ENCODE data around the gene SEPTIN8. TPM values are rescaled to one million over a fixed set of nuclear protein-coding genes. Genes with fewer than 3 reads are reported as not detected.

The SEPTIN8 gene
- total and polyA plus RNA-seq, 10 donors = 6.1 to 29.8 (median 17.9) TPM

DNA sequence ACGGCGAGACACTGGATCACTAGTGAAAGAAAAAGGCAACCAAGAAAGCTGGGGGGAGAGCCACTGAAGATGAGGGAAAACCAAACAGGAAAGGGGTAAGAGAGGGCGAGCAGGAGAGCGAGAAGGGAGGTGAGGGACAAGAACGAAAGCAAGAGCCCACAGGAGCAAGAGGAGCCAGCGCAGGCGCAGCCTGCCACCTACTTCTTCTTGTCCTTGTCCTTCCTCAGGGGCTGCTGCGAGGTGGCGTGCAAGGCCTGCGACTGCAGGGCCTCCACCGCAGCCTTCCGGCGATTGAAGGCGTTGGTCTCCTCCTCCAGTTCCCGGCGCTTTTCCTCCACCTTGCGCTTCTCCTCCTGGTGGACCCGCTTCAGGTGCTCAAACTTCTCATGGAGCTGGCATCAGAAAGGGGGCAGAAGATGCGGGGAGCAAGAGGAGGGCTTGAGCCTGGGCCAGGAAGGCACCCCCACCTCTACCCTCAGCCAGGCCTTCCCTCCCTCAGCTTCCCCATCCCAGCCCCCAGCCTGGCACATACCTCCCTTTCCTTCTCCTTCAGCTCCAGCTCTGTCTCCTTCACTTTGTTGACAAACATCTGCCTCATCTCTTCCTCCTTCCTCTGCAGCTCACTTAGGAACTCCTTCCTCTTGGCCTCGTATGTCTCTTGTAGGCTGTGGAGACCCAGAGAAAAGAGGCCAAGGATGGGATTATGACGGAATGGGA, 16.3 kb downstream of the SEPTIN8 start:
- Histone ChIP-seq H3K36me3 (peaks cover 0 to 86% (median 23%) of the 10 kb centered on the region in 6 donors), H3K4me1 (no peaks in the 10 kb centered on the region), H3K27ac (no peak overlapping the region), H3K27me3 (replicated peaks in 1 of 7) (no peaks in the 10 kb centered on the region), H3K4me3 (no peak overlapping the region), H3K9me3 (no peaks in the 10 kb centered on the region)
- no peak for DNase-seq
- WGBS, 5 donors = 90 to 96% (median 93%) methylated on average over 20 to 21 of the region's 21 CpGs
- intact Hi-C loops (cut with DNase I; ENCODE audit: low total_unique reads) = no loop called here
- TF ChIP-seq POLR2A (IDR thresholded peaks at IDR 0.05) (no peak), POLR2AphosphoS5 (IDR thresholded peaks at IDR 0.05) (no peak)
- TF ChIP-seq, protein P1, sequence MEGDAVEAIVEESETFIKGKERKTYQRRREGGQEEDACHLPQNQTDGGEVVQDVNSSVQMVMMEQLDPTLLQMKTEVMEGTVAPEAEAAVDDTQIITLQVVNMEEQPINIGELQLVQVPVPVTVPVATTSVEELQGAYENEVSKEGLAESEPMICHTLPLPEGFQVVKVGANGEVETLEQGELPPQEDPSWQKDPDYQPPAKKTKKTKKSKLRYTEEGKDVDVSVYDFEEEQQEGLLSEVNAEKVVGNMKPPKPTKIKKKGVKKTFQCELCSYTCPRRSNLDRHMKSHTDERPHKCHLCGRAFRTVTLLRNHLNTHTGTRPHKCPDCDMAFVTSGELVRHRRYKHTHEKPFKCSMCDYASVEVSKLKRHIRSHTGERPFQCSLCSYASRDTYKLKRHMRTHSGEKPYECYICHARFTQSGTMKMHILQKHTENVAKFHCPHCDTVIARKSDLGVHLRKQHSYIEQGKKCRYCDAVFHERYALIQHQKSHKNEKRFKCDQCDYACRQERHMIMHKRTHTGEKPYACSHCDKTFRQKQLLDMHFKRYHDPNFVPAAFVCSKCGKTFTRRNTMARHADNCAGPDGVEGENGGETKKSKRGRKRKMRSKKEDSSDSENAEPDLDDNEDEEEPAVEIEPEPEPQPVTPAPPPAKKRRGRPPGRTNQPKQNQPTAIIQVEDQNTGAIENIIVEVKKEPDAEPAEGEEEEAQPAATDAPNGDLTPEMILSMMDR (IDR thresholded peaks at IDR 0.05 in 8 of 11, conservative IDR thresholded peaks at IDR 0.05 in 3 of 11) = no peak

DNA sequence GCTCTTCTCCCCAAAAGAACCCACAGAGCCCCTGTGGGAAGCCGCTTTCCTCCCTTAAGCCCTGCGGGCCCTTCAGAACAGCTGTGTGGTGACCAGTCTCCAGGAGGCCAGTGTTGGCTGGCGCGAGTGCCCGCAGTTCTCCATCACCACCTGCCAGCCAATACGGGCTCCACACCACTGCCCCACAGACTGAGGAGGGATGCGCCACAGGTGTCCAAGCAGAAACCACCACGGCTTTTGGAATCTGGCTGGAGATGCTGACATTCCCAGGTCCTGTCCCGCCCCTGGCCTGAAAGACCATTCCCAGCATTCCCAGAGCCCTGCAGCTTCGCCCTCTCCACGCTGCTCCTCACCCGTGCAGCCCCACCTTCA, 17.0 kb downstream of the SEPTIN8 start:
- H3K27me3 ChIP-seq (replicated peaks in 1 of 7) = no peaks in the 10 kb centered on the region
- intact Hi-C loops (cut with DNase I; ENCODE audit: low total_unique reads) = no loop called here
- no peaks in the 10 kb centered on the region for H3K9me3 ChIP-seq
- 94 to 97% (median 95%) methylated on average over 9 to 12 of the region's 12 CpGs for WGBS, 5 donors
- no peak for DNase-seq
- H3K27ac ChIP-seq = no peak overlapping the region
- peaks cover 0 to 83% (median 23%) of the 10 kb centered on the region in 6 donors for H3K36me3 ChIP-seq
- H3K4me3 ChIP-seq = no peak overlapping the region
- H3K4me1 ChIP-seq = no peaks in the 10 kb centered on the region
- TF ChIP-seq POLR2AphosphoS5 (IDR thresholded peaks at IDR 0.05) (no peak), POLR2A (IDR thresholded peaks at IDR 0.05) (no peak)
- TF ChIP-seq, protein P1 (IDR thresholded peaks at IDR 0.05 in 8 of 11, conservative IDR thresholded peaks at IDR 0.05 in 3 of 11) = no peak

GRCh38 chr5:132759114-132760048, 17.7 kb downstream of the SEPTIN8 start:
- peaks cover 0 to 76% (median 21%) of the 10 kb centered on the region in 6 donors for H3K36me3 ChIP-seq
- H3K4me3 ChIP-seq = no peak overlapping the region
- intact Hi-C loops (cut with DNase I; ENCODE audit: low total_unique reads) = no loop called here
- no peaks in the 10 kb centered on the region for H3K4me1 ChIP-seq
- no peak for DNase-seq
- TF ChIP-seq POLR2A (IDR thresholded peaks at IDR 0.05) (no peak), POLR2AphosphoS5 (IDR thresholded peaks at IDR 0.05) (no peak)
- TF ChIP-seq, protein P1 (IDR thresholded peaks at IDR 0.05 in 8 of 11, conservative IDR thresholded peaks at IDR 0.05 in 3 of 11) = no peak
- no peak overlapping the region for H3K27ac ChIP-seq
- H3K27me3 ChIP-seq (replicated peaks in 1 of 7) = no peaks in the 10 kb centered on the region
- no peaks in the 10 kb centered on the region for H3K9me3 ChIP-seq
- 92 to 97% (median 93%) methylated on average over 12 to 13 of the region's 13 CpGs for WGBS, 5 donors

- Histone ChIP-seq H3K36me3 (peaks cover 0 to 67% (median 13%) of the 10 kb centered on the region in 6 donors), H3K27ac (no peak overlapping the region), H3K27me3 (replicated peaks in 1 of 7) (no peaks in the 10 kb centered on the region), H3K4me3 (no peak overlapping the region), H3K9me3 (no peaks in the 10 kb centered on the region), H3K4me1 (no peaks in the 10 kb centered on the region)
- intact Hi-C loops (cut with DNase I; ENCODE audit: low total_unique reads) = no loop called here
- DNase-seq = no peak
- WGBS, 5 donors = 88 to 97% (median 94%) methylated on average over 13 of the region's 13 CpGs
- TF ChIP-seq, protein P1 (IDR thresholded peaks at IDR 0.05 in 8 of 11, conservative IDR thresholded peaks at IDR 0.05 in 3 of 11) = no peak
Observed at GRCh38 chr5:132758451-132758850, 18.6 kb downstream of the SEPTIN8 start.
